Endothelial cell of umbilical vein (primary cell): ENCODE measurements around the gene FER. TPM values are rescaled to one million over a fixed set of nuclear protein-coding genes. Genes with fewer than 3 reads are reported as not detected.

Source experiments
- BruUV-seq: library from RNA; stranded (reverse); fragments of 400-500 nt; replicated peaks from 2 replicates; lab custom pipeline; 2021; lab: Mats Ljungman, UMichigan
- CTCF ChIA-PET: fragments of 300-600, 350-600 bp; sonication (Branson Sonifier 250); formaldehyde crosslinking; loops from one replicate; lab custom pipeline; 2021; ENCODE audit warnings: antibody characterized with exemption, inconsistent platforms; lab: Charles Lee
- POLR2A ChIA-PET: fragments of 300-600, 350-600 bp; sonication (Branson Sonifier 250); formaldehyde crosslinking; loops from one replicate; lab custom pipeline; 2021; ENCODE audit warnings: antibody characterized with exemption, inconsistent platforms; lab: Charles Lee
- DNase-seq: peaks from one replicate; pipeline ENCODE4 v3.0.0-alpha.2; 2011; ENCODE audit warnings: low read depth, low spot score
- FAIRE-seq: peaks from 2 replicates; lab custom pipeline; 2011; peaks lifted over from hg19 to GRCh38; lab: Jason Lieb, UNC
- H2AFZ ChIP-seq: 2 replicates; pipeline ENCODE4 v1.6.0; 2012; ENCODE audit warnings: low read depth, low read length, control low read depth, inconsistent platforms
- H3K27ac ChIP-seq: 2 replicates; pipeline ENCODE4 v1.5.1; 2011; ENCODE audit warnings: low read depth, mild to moderate bottlenecking, control low read depth, low read length, moderate library complexity; ENCODE audit not compliant: insufficient read depth
- H3K27me3 ChIP-seq, 2 experiments: 2 replicates each; pipeline versions ENCODE4 v1.6.0 to v1.6.1; 2011; ENCODE audit warnings: low read length in 2 of 2, mixed read lengths in 1 of 2; ENCODE audit not compliant: control insufficient read depth in 2 of 2, insufficient read depth in 2 of 2
- H3K36me3 ChIP-seq, 2 experiments: 2 replicates in 1 of 2; 3 replicates in 1 of 2; pipeline ENCODE4 v1.5.1; 2011; ENCODE audit warnings: low read length in 2 of 2, mild to moderate bottlenecking in 1 of 2, moderate library complexity in 1 of 2; ENCODE audit not compliant: control insufficient read depth in 2 of 2, insufficient read depth in 2 of 2; ENCODE audit errors: extremely low read depth in 1 of 2
- H3K4me1 ChIP-seq: 3 replicates; pipeline ENCODE4 v1.5.1; 2011; ENCODE audit warnings: mild to moderate bottlenecking, low read length; ENCODE audit not compliant: control insufficient read depth, insufficient read depth; ENCODE audit errors: extremely low read depth
- H3K4me2 ChIP-seq: 2 replicates; pipeline ENCODE4 v1.6.1; 2011; ENCODE audit warnings: low read length, control low read depth, mixed read lengths; ENCODE audit not compliant: insufficient read depth
- H3K4me3 ChIP-seq, 3 experiments: fragments of 200-600 bp in 1 of 3; sonication (generic), shearing (Covaris generic) in 1 of 3; replicated peaks in 1 of 3; 2 replicates each; pipeline ENCODE4 v1.5.1; 2011 to 2016; ENCODE audit warnings: control low read depth in 3 of 3, low read length in 3 of 3, mild to moderate bottlenecking in 2 of 3, inconsistent platforms in 1 of 3, low read depth in 1 of 3, moderate library complexity in 1 of 3; ENCODE audit not compliant: insufficient read depth in 1 of 3
- H3K79me2 ChIP-seq: 2 replicates; pipeline ENCODE4 v1.6.0; 2012; ENCODE audit warnings: low read length, inconsistent platforms; ENCODE audit not compliant: control insufficient read depth, insufficient read depth
- H3K9ac ChIP-seq: replicated peaks from 2 replicates; pipeline ENCODE3; 2011; ENCODE audit warnings: low read length, control low read depth; ENCODE audit not compliant: insufficient read depth; ENCODE audit errors: extremely low read depth
- H3K9me1 ChIP-seq: replicated peaks from 3 replicates; pipeline ENCODE4 v1.6.0; 2011; ENCODE audit warnings: mild to moderate bottlenecking, low read length; ENCODE audit not compliant: control insufficient read depth, insufficient read depth; ENCODE audit errors: extremely low read depth
- H3K9me3 ChIP-seq: replicated peaks from 2 replicates; pipeline ENCODE4 v1.5.1; 2012; ENCODE audit warnings: low read length, inconsistent platforms; ENCODE audit not compliant: control insufficient read depth, insufficient read depth
- H4K20me1 ChIP-seq: replicated peaks from 2 replicates; pipeline ENCODE3; 2011; ENCODE audit warnings: mild to moderate bottlenecking, low read length; ENCODE audit not compliant: control insufficient read depth, insufficient read depth; ENCODE audit errors: extremely low read depth
- EZH2 ChIP-seq: IDR thresholded peaks from 2 replicates; pipeline ENCODE4 v1.6.1; 2012; ENCODE audit warnings: borderline replicate concordance, low read depth, mild to moderate bottlenecking, moderate library complexity, low read length, inconsistent platforms; ENCODE audit not compliant: severe bottlenecking
- FOS ChIP-seq: IDR thresholded peaks from 2 replicates; pipeline ENCODE4 v1.6.1; 2011; ENCODE audit warnings: mild to moderate bottlenecking, low read length, moderate library complexity, borderline replicate concordance; ENCODE audit not compliant: insufficient read depth
- GATA2 ChIP-seq: IDR thresholded peaks from 2 replicates; pipeline ENCODE4 v1.7.0; 2011; ENCODE audit warnings: low read depth, mild to moderate bottlenecking, moderate library complexity, mixed read lengths, low read length; ENCODE audit not compliant: insufficient read length, insufficient read depth
- JUN ChIP-seq: IDR thresholded peaks from 2 replicates; pipeline ENCODE4 v1.6.1; 2011; ENCODE audit warnings: borderline replicate concordance, low read depth; ENCODE audit not compliant: insufficient read length, insufficient read depth
- MYC ChIP-seq: IDR thresholded peaks from one replicate; pipeline ENCODE4 v1.6.1; 2011; ENCODE audit warnings: mild to moderate bottlenecking, low read depth, low read length
- POLR2A ChIP-seq: IDR thresholded peaks from 2 replicates; pipeline ENCODE4 v1.6.1; 2012; ENCODE audit warnings: low read depth, mild to moderate bottlenecking, control low read depth, low read length
- POLR2AphosphoS5 ChIP-seq: IDR thresholded peaks from 2 replicates; pipeline ENCODE4 v1.6.1; 2012; ENCODE audit warnings: low read depth, mild to moderate bottlenecking, control low read depth, low read length, moderate library complexity; ENCODE audit not compliant: insufficient read depth
- dilution Hi-C: fragments of 300-500 bp; cut with MboI; formaldehyde crosslinking; loops from one replicate; pipeline ENCODE4 v1.15.0; 2019; ENCODE audit warnings: low sequenced_read_pairs; ENCODE audit not compliant: extremely low pct_ligation_motif_present
- intact Hi-C: fragments of 100-400 bp; cut with micrococcal nuclease; formaldehyde crosslinking; loops from one replicate; pipeline ENCODE4 v1.10.0; 2022
- polyA plus RNA-seq, 4 experiments: library from polyadenylated mRNA; depleted of rRNA in 3 of 4; stranded (reverse) in 3 of 4; unstranded in 1 of 4; fragments of >200 nt; gene quantifications; 2 replicates each; pipeline versions ENCODE4 v1.2.1 to v1.2.3, GENCODE V29; 2011 to 2012; ENCODE audit warnings: missing spikeins in 1 of 4
- total RNA-seq: library from RNA; stranded (reverse); gene quantifications from 2 replicates; pipeline ENCODE4 v1.2.3, GENCODE V29; 2021
- TF ChIP-seq, protein P1 (sequence below): IDR thresholded peaks from 2 replicates; pipeline ENCODE4 v1.6.1; 2011; ENCODE audit not compliant: insufficient read depth, insufficient read length
- TF ChIP-seq, protein P2 (sequence below), 2 donors: IDR thresholded peaks; 1 replicate in 1 of 2; 2 replicates in 1 of 2; pipeline ENCODE4 v1.5.1; 2011; ENCODE audit warnings: low read length in 2 of 2, mild to moderate bottlenecking in 2 of 2, moderate library complexity in 2 of 2, control low read depth in 1 of 2, inconsistent platforms in 1 of 2, low read depth in 1 of 2; ENCODE audit not compliant: insufficient read depth in 1 of 2; ENCODE audit errors: extremely low read depth in 1 of 2

Gene FER
- total and polyA plus RNA-seq, 2 donors (not counting 3 experiments of a cell fraction or from before 2014, with no cell fraction given): 2.3 to 27.5 TPM

DNA sequence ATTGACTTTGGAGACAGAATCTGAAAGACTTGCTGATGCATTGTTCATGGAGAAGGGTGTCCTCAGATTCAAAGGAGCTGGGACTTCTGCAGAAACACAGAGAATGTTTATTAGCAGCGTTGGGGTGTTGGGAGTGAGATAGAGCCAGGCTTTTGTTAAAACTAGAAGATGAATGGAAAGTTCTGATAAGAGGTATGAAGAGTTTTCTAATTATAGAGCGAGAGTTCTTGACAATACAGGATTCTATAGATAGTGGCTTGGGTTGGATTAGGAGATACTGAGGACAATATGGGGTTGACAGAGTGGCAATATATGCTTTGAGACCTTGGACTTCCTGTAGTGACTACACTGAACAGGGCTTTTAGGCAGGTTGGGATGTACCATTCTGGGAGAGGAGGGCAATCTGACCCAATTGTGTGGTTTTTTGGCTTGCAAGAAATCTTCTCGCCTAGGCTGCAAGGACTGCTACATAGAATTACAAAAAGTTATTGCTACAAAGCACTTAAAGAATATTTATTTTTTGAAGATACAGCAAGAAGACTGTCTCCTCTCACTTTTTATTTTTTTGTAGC, 83.1 kb downstream of the FER start:
- Histone ChIP-seq H4K20me1 (no peaks in the 10 kb centered on the region), H3K79me2 (no peaks in the 10 kb centered on the region), H3K36me3 (no peaks in the 10 kb centered on the region), H3K9me3 (no peaks in the 10 kb centered on the region), H3K4me1 (no peaks in the 10 kb centered on the region), H3K4me3 (no peak overlapping the region), H3K4me2 (no peak overlapping the region), H2AFZ (no peak overlapping the region), H3K9ac (no peak overlapping the region), H3K27me3 (no peaks in the 10 kb centered on the region), H3K27ac (no peak overlapping the region), H3K9me1 (no peaks in the 10 kb centered on the region)
- no peak for FAIRE-seq
- BruUV-seq: no TSS peak
- dilution Hi-C loops (no loop called here), intact Hi-C loops (no loop called here)
- no peak for DNase-seq
- ChIA-PET POLR2A (interaction anchor here (0.7 kb wide), 1 partner anchor 447 kb away, joined by 3 read pairs; no protein-coding TSS in a partner anchor), CTCF (interaction anchor here (1.2 to 1.5 kb wide), 2 partner anchors 17 to 28 kb away, joined by 3 to 5 read pairs; no protein-coding TSS in a partner anchor)
- TF ChIP-seq GATA2 (no peak), FOS (no peak), JUN (no peak), EZH2 (no peak), POLR2A (no peak), POLR2AphosphoS5 (no peak), MYC (no peak)
- TF ChIP-seq, protein P1, sequence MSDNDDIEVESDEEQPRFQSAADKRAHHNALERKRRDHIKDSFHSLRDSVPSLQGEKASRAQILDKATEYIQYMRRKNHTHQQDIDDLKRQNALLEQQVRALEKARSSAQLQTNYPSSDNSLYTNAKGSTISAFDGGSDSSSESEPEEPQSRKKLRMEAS: no peak
- TF ChIP-seq, protein P2, sequence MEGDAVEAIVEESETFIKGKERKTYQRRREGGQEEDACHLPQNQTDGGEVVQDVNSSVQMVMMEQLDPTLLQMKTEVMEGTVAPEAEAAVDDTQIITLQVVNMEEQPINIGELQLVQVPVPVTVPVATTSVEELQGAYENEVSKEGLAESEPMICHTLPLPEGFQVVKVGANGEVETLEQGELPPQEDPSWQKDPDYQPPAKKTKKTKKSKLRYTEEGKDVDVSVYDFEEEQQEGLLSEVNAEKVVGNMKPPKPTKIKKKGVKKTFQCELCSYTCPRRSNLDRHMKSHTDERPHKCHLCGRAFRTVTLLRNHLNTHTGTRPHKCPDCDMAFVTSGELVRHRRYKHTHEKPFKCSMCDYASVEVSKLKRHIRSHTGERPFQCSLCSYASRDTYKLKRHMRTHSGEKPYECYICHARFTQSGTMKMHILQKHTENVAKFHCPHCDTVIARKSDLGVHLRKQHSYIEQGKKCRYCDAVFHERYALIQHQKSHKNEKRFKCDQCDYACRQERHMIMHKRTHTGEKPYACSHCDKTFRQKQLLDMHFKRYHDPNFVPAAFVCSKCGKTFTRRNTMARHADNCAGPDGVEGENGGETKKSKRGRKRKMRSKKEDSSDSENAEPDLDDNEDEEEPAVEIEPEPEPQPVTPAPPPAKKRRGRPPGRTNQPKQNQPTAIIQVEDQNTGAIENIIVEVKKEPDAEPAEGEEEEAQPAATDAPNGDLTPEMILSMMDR (IDR thresholded peaks at IDR 0.05; ENCODE audit: extremely low read depth in 1 of 2, insufficient read depth in 1 of 2, low read depth in 1 of 2, low read length in 2 of 2): no peak
